Suppressor macrophage treated with lipopolysaccharide for 1 hour (primary cell): ENCODE measurements around the gene TEX38.
"Not testable (repeated sequence)": the region's sequence is repeated elsewhere in the genome, so short reads cannot be mapped to it uniquely, and the experiment has no call there.

Experiments used
- DNase-seq, 3 donors: peaks; one replicate each; pipeline ENCODE4 v3.0.0-alpha.2; 2020 to 2022

Gene TEX38

DNA sequence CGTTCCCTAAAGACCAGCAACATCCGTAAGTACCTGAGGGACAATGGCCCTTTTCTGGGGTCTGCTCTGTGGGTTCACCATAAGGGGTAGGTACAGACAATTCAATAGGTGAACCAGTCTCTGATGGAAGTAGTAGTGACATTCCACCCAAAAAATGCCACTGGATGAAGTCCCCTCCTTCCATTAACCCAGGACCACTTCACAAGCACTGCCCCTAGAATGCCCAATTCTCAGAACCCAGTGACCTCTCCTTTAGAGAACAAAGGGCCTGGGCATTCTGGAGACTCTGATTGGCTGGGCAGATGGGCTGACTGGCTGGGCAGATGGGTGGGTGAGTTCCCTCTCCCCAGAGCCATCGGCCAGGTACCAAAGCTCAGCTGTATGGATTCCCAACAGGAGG lies at the start of gene TEX38:
Gene TEX38, plus strand, starts transcription at position 301 of the 400 bp plus-strand sequence. Its CDS starts 81 bp downstream, at position 382.
- no peak for DNase-seq

DNA sequence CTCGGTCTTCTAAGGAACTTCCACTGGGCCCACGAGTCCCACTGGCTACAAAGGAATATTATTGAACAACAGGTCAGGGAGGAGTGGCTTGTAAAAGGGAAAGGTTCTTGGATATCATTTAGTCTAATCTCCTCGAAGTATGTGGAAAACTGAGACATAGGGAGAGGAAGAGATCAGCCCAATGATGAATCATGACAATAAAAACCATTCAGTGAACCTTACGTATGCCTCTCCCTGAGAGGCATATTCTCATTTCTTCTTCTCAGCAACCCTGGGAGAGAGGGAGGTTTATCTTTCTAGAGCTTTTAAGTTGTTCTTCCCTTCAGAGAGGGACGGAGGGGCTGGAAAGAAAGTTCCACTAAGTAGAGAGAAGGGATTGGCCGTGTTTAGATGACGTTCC lies 49.7 kb upstream of the TEX38 start:
- no peak for DNase-seq

DNA sequence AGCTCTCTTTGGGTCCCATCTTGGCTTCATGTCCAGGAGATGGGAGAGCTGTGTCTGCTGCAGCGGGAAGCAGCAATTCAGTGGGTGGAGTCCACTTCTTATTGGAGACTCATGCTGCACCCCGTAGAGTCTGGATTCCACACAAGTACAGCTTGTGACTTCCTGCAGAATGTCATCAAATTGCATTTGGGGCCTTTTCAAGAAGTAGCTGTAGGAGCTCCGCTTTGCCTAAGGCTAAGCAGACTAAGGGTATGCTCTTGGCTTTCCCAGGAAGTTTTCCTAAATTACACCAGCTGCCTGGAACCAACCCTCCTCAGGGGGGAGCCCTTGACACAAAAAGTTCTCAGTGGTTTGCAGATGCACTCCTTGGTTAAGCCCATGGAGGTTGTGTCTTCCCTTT lies 49.3 kb upstream of the TEX38 start:
- DNase-seq: peak; percentile 61 to 71 (median 62)

DNA sequence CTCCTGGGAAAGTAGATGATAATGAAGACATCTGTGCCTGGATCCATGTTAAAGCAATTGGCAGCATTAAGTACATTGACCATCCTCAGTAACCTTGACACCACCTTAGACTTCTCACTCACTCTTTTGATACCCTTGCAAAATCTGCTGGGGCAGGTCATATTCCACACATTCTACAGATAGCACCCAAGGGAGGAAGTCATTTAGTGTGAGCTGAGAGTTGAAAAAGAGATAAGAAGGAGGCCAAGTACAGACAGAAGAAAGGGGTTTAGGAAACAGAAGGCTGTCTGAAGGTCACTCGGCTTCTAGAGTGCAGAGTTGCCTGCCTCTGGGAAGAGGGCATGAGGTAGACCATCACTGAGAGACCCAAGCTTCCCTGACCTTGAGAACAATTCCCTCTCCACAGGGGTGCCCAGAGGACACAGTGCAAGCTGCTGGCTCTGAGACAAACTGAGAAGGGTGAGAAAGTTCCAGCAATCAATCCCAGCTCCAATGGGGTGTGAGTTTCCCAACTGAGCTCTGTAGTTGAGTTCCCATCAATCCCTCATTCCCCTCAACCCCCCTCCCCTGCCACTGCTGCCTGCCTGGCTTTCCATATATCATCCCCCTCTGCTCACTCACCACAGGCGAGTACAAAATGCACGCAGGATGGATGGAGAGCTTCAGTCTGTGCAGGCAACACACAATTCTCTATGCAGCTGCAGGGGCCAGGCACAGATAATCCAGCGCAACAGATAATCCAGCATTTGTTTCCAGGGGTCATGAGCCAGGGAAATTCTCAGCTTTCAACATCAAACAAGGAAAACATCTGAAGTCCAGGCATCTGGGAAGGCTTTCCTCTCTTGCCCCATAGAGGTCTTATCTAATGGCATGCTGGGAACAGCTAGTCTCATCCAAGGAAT lies 47.7 kb upstream of the TEX38 start:
- DNase-seq: no peak

DNA sequence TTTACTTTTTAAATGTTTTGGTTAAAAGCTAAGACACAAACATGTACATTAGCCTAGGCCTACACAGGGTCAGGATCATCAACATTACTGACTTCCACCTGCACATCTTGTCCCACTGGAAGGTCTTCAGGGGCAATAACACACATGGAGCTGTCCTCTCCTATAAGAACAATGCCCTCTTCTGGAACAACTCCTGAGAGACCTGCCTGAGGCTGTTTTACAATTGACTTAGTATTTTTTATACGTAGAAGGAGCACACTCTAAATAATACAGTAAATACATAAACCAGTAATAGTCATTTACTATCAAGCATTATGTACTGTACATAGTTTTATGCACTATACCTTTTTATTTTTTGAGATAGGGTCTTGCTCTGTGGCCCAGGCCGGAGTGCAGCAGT lies 40.9 kb upstream of the TEX38 start:
- no peak for DNase-seq

DNA sequence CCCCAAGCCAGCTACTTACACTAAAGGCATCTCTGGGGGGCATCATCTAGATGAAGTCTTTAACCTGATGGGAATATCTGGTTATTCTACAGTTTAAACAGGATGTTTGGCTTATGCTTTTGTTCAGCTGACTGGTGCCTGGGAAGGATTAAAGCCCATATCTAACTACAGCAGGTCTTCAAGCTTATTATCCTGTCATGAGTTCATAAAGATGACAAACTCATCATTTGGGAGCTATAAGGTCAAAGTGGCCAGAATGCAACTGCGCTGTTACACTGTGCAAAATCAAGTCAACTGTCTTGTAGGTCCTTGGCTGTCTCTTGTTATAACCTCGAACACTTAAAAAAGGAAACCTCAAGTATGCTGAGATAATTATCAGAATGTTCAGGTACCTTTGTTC lies 36.4 kb upstream of the TEX38 start:
- no peak for DNase-seq

DNA sequence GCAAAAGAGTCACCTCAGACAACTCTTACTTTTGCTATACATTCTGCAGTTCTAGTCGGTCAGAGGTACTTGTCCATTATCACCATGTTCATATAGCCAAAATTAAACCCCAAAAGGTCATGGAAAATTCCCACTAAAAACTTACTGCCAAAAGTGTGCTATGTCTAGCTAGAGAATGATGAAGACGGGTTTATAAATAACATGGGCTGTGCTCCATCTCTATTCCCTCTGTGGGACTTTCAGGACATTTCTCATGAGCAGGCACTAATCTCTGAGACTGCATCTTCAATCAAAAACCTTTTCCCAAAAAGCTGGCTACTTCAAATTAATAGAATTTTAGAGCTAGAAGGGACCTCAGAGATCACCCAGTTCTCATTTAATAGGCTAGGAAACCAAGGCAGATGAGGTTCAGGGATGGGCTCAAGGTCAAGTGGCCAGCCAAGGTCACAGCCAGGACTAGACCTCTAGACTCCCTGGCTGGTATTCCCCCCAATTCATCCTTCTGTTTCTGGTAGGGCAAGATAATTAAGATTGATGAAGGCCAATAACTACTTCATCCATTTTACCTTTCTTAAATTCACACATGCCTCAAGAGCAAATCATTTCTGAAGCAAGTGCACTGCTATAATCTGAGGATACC lies 34.1 kb upstream of the TEX38 start:
- no peak for DNase-seq

DNA sequence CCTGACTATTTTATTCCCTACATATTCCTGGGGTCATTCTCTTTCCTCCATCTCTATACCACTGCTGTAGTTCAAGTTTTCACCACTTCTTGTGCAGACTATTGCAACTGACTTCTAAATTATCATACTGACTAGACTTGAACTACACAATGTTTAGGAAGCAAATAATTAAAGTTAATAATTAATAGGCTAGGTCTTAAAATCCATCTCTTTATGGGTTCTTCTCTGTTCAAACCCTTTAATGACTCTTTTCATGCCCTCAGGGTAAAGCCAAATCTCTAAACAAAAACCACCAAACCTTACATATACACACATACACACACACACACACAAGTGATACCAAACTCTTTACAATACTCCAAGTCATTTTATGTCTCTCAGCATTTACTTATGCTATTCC lies 32.7 kb upstream of the TEX38 start:
- no peak for DNase-seq

DNA sequence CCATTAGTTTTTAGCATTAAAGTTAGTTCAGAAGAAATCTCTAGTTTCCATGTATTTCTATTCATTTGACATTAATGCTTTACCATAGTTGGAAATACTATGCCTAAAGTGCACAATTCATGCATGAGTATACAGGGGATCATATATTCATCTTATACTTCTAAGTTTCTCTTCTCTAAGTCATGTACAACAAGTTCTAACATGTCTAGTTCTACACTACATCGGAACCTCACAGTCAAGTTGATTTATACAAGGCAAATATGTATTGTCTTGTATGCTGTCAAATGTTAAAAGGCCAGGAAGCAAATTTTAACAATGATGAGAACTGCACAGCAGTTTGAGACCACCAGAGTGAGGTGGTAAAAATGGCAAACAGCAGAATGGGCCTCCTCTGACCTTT lies 32.1 kb upstream of the TEX38 start:
- no peak for DNase-seq

DNA sequence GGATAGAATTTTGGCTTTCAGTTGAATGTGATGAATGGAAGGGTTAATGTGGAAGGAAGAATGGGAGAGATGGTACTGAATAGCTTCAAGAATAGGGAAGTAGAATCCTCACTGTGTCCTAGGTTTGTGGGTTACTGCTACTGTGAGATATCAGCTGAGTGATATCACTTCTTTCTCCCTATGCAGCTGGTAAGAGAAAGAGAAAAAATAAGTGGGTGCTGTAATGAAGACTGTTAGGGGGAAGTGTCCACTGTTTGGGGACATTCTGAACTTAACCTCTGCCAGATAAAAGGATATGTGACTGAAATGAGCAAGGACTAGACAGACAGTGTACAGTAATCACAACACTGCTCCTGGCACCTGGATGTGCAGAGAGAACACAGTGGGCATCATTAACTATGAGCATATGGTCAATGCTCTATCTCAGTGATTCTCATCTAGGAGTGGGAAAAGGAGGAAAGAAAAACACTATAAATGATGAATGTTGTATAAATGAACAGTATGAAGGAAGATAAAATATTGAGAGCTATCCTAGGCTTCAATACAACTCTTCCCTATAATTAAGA lies 29.5 kb upstream of the TEX38 start:
- DNase-seq: peak in 2 of 3 donors; percentile 19 to 25

DNA sequence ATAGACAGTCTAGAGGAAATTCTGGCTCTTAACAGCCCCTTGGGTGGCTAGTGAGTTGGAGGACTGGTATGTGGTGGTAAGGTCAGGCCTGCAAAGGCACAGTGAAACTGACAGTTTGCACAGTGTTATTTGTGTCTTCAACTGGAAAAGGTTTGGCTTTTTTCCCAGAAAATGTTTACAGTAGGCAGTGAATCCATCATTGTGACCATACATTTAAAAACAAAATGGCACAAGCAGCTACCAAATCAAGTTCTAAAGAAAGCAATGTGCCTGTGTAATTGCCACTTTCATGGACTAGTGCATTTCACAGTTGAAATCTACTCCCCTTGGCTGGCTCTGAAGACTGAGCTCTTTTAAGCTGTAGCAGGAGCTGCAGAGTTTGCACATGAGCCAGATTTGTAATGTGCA lies 28.3 kb upstream of the TEX38 start:
- no peak for DNase-seq

DNA sequence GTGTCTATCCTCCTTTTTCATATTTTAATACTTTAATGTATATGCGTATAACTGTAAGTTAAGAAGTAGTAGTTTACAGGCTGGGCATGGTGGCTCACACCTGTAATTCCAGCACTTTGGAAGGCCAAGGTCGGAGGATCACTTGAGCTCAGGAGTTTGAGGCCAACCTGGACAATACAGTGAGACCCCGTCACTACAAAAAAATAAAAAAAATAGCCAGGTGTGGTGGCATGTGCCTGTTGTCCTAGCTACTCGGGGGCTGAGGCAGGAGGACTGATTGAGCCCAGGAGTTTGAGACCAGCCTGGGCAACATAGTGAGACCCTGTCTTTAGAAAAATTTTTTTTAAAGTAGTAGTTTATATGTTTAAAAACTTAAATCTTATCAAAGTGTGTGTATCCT lies 25.8 kb upstream of the TEX38 start:
- DNase-seq: no peak

DNA sequence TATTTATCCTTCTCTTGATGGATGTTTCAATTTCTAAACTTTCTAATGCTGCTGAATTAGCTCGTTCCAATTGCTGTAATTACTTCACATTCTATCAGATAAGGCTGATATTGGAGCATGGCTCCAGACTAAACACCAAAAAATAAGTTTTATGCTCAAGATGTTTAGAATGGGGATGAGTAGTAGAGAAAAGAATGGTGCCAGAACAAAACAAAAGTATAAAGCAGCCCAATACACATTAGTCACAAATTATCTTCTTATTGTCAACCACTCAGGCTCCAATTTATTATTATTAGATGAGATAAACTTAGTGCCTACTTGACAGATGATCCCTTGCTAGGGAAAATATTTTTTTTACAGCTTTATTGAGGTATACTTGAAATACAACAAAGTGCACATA lies 25.3 kb upstream of the TEX38 start:
- DNase-seq: no peak

DNA sequence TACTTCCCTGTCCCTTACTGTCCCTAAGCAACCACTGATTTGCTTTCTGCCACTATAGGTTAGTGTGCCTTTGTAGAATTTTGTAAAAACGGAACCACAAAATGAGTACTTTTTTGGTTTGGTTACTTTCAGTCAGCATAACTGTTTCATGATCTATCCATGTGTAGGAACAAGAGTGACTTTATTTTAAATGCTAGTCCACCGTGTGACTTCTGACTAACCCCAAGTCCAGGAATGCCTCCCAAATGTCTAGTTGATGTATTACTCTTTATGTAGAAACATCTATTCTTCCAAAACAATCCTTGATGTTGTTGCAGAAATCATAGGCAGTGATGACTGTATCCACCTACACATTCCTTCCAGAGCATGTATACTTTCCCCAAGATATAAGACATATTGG lies 24.8 kb upstream of the TEX38 start:
- no peak for DNase-seq

DNA sequence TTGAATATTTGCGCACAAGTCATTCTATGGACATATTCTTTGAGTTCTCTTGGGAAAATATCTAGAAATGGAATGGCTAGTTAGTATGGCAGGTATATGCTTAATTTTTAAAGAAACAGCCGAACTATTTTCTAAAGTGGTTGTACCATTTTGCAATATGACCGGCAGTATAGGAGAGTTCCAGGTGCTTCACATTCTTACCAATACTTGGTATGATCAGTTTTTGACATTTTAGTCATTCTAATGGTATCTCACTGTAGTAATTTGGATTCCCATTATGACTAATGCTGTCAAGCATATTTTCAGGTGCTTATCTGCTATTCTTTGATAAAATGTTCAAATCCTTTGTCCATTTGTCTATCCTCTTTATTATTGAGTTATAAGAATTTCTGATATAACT lies 24.0 kb upstream of the TEX38 start:
- DNase-seq: no peak

DNA sequence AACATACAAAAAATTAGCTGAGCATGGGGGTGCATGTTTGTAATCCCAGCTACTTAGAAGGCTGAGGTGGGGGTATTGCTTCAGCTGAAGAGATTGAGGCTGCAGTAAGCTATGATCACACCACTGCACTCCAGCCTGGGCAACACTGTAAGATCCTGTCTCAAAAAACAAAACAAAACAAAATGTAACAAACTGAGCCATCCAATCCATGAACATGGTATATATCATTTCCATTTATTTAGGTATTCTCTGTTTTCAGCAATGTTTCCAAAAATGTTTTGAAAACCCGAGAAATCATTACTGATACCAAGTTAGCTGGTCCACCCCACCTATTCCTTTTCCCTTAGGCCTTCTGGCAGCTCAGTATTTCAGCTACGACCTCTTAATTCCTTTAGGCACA lies 21.9 kb upstream of the TEX38 start:
- no peak for DNase-seq

DNA sequence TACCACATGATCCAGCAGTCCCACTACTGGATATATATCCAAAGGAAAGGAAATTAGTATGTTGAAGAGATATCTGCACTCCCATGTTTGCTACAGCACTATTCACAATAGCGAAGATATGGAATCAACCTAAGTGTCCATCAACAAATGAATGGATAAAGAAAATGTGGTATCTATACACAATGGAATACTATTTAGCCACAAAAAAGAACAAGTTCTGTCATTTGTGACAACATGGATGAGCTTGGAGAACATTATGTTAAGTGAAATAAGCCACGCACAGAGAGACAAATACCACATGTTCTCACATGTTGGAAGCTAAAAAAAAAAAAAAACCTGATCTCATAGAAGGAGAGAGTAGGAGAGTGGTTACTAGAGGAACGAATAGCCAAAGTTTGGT lies 21.2 kb upstream of the TEX38 start:
- DNase-seq: no peak

DNA sequence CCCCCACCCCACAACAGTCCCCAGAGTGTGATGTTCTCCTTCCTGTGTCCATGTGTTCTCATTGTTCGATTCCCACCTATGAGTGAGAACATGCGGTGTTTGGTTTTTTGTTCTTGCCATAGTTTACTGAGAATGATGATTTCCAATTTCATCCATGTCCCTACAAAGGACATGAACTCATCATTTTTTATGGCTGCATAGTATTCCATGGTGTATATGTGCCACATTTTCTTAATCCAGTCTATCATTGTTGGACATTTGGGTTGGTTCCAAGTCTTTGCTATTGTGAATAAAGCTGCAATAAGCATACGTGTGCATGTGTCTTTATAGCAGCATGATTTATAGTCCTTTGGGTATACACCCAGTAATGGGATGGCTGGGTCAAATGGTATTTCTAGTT lies 20.5 kb upstream of the TEX38 start:
- DNase-seq: not testable (repeated sequence)

DNA sequence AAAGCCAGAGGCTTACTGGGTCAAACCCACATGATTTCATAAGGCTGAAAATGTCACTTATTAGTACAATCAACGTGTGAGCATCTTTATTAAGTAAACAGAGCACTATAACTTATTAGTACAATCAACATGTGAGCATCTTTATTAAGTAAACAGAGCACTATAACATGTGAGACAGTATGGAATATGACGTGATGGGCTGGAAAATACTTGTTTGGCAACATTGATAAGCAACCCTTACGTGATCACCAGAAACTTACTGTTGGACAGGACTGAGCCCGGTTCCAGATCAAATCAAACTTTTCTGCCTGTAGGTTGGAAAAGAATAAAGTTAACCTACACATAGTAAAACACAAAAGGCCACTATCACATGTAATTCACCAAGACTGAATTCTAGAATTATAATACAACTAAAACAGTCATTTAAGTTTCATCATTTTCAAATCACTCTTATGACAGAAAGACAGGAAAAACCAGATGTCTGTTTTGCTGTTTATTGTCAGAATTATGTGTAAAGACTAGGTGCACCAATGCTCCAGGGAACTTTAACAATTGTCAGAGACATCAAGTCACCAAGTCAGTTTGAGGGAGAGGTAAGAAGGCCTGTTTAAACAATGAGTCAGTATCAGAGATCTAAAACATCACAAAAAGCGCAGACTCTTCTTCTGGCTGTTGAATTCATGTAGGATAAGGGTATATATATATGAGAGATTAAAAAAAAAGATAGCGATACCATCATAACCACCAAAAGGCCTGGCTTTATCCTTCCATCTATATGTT lies 19.1 kb upstream of the TEX38 start:
- peak in 1 of 3 donors; percentile 10 for DNase-seq

DNA sequence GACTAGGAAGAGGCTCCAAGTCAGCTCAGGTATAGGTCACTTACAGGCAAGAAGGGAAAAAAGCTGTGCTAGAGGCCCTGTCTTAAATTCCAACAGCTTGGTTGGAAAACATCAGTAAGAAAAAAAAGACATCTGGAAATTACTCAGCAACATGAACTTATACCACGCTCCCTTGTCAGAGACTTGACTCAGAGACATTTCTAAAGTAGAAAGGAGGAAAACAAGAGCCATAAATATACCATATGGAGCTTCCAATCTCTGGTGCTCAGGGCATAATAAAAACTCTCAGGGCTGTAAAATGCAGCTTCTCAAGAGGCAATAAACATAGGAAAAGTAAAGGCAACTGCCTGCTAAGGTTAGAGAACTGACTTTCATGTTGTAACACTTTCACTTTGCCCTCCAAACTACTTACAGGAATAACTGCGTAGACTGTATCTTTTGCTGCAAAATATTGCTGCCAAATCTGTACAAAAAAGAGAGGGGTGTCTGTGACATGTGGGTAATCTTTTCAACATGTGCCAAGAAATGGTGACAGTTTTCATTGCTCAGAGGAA lies 18.2 kb upstream of the TEX38 start:
- no peak for DNase-seq

DNA sequence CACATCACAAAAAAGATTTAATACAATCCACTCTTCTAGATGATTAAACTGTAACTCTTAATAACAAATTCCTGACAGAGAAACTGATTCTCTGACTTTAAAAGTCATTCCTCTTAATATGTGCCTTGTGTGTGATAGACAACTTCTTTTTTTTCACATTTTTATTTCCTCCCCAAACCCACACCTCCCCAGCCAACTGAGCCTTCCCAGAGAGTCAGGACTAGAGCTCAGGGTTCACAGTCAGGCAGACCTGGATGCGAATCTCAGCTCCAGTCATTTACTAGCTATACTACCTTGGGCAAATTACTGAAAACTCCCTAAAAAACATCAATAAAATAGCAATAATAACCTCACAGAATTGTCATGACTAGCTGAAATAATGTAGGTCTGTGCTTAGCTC lies 17.6 kb upstream of the TEX38 start:
- DNase-seq: peak in 1 of 3 donors; percentile 16

DNA sequence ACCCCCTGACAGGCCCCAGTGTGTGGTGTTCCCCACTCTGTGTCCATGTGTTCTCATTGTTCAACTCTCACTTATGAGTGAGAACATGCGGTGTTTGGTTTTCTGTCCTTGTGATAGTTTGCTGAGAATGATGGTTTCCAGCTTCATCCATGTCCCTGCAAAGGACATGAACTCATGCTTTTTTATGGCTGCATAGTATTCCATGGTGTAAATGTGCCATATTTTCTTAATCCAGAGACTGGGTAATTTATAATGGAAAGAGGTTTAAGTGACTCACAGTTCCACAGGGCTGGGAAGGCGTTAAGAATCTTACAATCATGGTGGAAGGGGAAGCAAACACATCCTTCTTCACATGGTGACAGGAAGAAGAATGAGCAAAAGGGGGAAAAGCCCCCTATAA lies 17.0 kb upstream of the TEX38 start:
- peak in 1 of 3 donors; percentile 10 for DNase-seq

DNA sequence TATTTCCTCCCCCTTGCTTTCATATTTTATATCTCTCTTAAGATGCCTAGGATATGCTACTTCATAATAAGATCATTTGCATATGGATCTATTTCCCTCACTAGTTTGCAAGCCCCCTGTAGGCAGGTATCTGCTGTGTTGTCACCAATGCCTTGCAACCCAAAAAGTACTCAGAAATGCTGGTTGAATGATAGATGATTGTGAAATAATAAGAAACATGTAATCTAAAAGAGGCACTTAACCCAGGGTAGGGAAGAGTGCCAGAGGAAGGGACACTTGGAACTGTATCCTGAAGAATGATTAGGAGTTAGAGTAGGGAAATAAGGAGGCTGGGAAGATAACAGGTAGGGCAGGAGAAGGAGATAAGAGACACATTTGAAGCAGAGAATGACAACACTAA lies 15.8 kb upstream of the TEX38 start:
- no peak for DNase-seq
